Epithelial cell of proximal tubule (primary cell): Measurements from ENCODE around the gene DNM2. TPM values are rescaled to one million over a fixed set of nuclear protein-coding genes. Genes with fewer than 3 reads are reported as not detected.

ENCODE experiments used
- DNase-seq: peaks from one replicate; pipeline ENCODE4 v3.0.0-alpha.2; 2011; ENCODE audit warnings: low read depth
- H3K4me3 ChIP-seq: 2 replicates; pipeline ENCODE4 v1.5.1; 2011; ENCODE audit warnings: low read depth, mild to moderate bottlenecking, low read length
- total RNA-seq: library from RNA; depleted of rRNA; stranded (reverse); fragments of >200 nt; gene quantifications from 2 replicates; pipeline ENCODE4 v1.2.3, GENCODE V29; 2015
- TF ChIP-seq, protein P1 (sequence below): conservative IDR thresholded peaks from 2 replicates; pipeline ENCODE4 v1.5.1; 2012; ENCODE audit warnings: low read depth, mild to moderate bottlenecking, low read length

The DNM2 gene
- total RNA-seq, 1 donor from 2014 or later = 94.5 TPM

- TF ChIP-seq, protein P1, sequence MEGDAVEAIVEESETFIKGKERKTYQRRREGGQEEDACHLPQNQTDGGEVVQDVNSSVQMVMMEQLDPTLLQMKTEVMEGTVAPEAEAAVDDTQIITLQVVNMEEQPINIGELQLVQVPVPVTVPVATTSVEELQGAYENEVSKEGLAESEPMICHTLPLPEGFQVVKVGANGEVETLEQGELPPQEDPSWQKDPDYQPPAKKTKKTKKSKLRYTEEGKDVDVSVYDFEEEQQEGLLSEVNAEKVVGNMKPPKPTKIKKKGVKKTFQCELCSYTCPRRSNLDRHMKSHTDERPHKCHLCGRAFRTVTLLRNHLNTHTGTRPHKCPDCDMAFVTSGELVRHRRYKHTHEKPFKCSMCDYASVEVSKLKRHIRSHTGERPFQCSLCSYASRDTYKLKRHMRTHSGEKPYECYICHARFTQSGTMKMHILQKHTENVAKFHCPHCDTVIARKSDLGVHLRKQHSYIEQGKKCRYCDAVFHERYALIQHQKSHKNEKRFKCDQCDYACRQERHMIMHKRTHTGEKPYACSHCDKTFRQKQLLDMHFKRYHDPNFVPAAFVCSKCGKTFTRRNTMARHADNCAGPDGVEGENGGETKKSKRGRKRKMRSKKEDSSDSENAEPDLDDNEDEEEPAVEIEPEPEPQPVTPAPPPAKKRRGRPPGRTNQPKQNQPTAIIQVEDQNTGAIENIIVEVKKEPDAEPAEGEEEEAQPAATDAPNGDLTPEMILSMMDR = no peak
- H3K4me3 ChIP-seq = no peak overlapping the region
- no peak for DNase-seq
Observed at GRCh38 chr19:10747674-10748073, 29.8 kb downstream of the DNM2 start.

GRCh38 chr19:10748195-10748926, 30.5 kb downstream of the DNM2 start:
- TF ChIP-seq, protein P1 = no peak

GRCh38 chr19:10748927-10749434, 31.1 kb downstream of the DNM2 start:
- DNase-seq = no peak
- TF ChIP-seq, protein P1 = no peak
- no peak overlapping the region for H3K4me3 ChIP-seq

More at GRCh38 chr19:10748195-10748926, 30.5 kb downstream of the DNM2 start:
- no peak overlapping the region for H3K4me3 ChIP-seq
- DNase-seq = no peak

DNA sequence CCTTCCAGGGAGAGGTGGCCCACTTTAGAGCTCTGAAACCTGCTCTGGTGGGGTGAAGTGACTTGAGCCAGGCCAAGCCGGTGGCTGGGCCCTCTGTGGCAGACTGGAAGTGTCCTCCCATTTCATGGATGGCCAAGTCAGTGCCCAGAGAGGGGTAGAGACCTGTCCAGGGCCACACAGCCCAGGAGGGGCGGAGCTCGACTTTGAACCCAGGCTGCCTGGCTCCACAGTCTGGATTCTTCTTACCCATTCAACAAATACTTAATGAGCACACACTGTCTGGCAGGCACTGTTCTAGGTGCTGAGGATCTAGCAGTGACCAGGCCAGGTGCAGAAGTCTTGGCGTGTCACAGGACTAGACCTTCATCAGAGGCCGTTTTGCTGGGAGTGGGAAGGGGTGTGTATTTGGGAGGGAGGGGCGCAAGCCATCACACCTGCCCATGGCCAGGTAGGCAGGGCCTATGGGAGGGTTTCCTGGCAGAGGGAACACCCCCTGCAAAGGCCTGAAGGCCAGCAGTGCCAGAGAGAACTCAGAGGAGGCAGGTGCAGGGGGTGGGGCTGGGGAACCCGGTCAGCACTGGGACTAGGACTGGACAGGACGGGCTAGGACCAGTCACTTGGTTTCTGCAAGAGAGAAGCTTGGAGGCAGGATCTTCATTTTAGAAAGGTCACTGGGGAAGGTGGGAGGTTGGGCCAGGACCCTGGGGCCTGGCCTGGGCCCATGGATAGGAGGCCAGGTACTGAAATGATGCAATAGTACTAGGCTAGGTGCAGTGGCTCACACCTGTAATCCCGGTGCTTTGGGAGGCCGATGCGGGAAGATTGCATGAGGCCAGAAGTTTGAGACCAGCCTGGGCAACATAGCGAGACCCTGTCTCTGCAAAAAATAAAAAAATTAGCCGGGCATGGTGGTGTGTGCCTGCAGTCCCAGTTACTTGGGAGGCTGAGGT, 31.8 kb downstream of the DNM2 start:
- no peak overlapping the region for H3K4me3 ChIP-seq
- TF ChIP-seq, protein P1 = no peak
- DNase-seq = no peak

GRCh38 chr19:10751109-10751953, 33.5 kb downstream of the DNM2 start:
- TF ChIP-seq, protein P1 = no peak
- no peak overlapping the region for H3K4me3 ChIP-seq
- DNase-seq = no peak

- H3K4me3 ChIP-seq = no peak overlapping the region
- no peak for DNase-seq
- TF ChIP-seq, protein P1 = no peak
Observed at GRCh38 chr19:10752237-10752912, 34.5 kb downstream of the DNM2 start.
